Neural cell (in vitro differentiated cells): Measurements from ENCODE around the gene PDLIM3. TPM values are rescaled to one million over a fixed set of nuclear protein-coding genes. Genes with fewer than 3 reads are reported as not detected.

Source experiments
- H2AFZ ChIP-seq: fragments of 200-600, 300-800 bp; sonication (generic), shearing (Covaris generic); 2 replicates; pipeline ENCODE4 v1.6.0; 2014; ENCODE audit warnings: low read depth, mild to moderate bottlenecking, antibody characterized with exemption, low read length, moderate library complexity
- H3F3A ChIP-seq: fragments of 200-600 bp; shearing (Covaris generic); 2 replicates; pipeline ENCODE4 v1.6.1; 2016; ENCODE audit warnings: mild to moderate bottlenecking, moderate library complexity, mixed read lengths, antibody characterized with exemption, low read length; ENCODE audit not compliant: insufficient read depth, poor library complexity, severe bottlenecking
- H3K27ac ChIP-seq: fragments of 200-600, 300-800 bp; sonication (generic), shearing (Covaris generic); 2 replicates; pipeline ENCODE4 v1.5.1; 2014; ENCODE audit warnings: mild to moderate bottlenecking, low read length, moderate library complexity
- H3K27me3 ChIP-seq: fragments of 300-800, 200-600 bp; sonication (generic), shearing (Covaris generic); 2 replicates; pipeline ENCODE4 v1.6.0; 2014; ENCODE audit warnings: mild to moderate bottlenecking, low read depth, low read length, moderate library complexity; ENCODE audit not compliant: insufficient read depth
- H3K36me3 ChIP-seq: fragments of 300-800, 200-600 bp; sonication (generic), shearing (Covaris generic); 2 replicates; pipeline ENCODE4 v1.5.1; 2014; ENCODE audit warnings: mild to moderate bottlenecking, antibody characterized with exemption, low read length, moderate library complexity; ENCODE audit not compliant: insufficient read depth
- H3K4me2 ChIP-seq: fragments of 300-800, 200-600 bp; sonication (generic), shearing (Covaris generic); 2 replicates; pipeline ENCODE4 v1.6.0; 2014; ENCODE audit warnings: mild to moderate bottlenecking, low read length
- H3K4me3 ChIP-seq: fragments of 300-800, 200-600 bp; sonication (generic), shearing (Covaris generic); 2 replicates; pipeline ENCODE4 v1.5.1; 2014; ENCODE audit warnings: mild to moderate bottlenecking, low read length, moderate library complexity
- H3K79me2 ChIP-seq: fragments of 200-600 bp; shearing (Covaris generic); replicated peaks from 2 replicates; pipeline ENCODE4 v1.6.0; 2014; ENCODE audit warnings: mild to moderate bottlenecking, low read length, moderate library complexity; ENCODE audit not compliant: insufficient read depth
- H3K9ac ChIP-seq: fragments of 300-800, 200-600 bp; sonication (generic), shearing (Covaris generic); 2 replicates; pipeline ENCODE4 v1.6.1; 2016; ENCODE audit warnings: mild to moderate bottlenecking, low read length, mixed read lengths
- H3K9me2 ChIP-seq: fragments of 200-600 bp; shearing (Covaris generic); 2 replicates; pipeline ENCODE4 v1.6.1; 2016; ENCODE audit warnings: mild to moderate bottlenecking, low read length, mixed read lengths; ENCODE audit not compliant: insufficient read depth
- H3K9me3 ChIP-seq: fragments of 200-600, 300-800 bp; sonication (generic), shearing (Covaris generic); 2 replicates; pipeline ENCODE4 v1.6.1; 2016; ENCODE audit warnings: mild to moderate bottlenecking, mixed run types, low read length, moderate library complexity, mixed read lengths
- H4K20me1 ChIP-seq: fragments of 200-600 bp; shearing (Covaris generic); 2 replicates; pipeline ENCODE4 v1.6.1; 2016; ENCODE audit warnings: mild to moderate bottlenecking, mixed run types; ENCODE audit not compliant: insufficient read depth
- EP300 ChIP-seq: fragments of 450-650 bp; conservative IDR thresholded peaks from 2 replicates; pipeline ENCODE4 v1.6.1; 2014; ENCODE audit warnings: antibody characterized with exemption, mild to moderate bottlenecking, moderate library complexity; ENCODE audit not compliant: poor library complexity, severe bottlenecking
- MXI1 ChIP-seq: fragments of 450-650 bp; conservative IDR thresholded peaks from 2 replicates; pipeline ENCODE4 v1.6.1; 2014; ENCODE audit warnings: antibody characterized with exemption, mild to moderate bottlenecking; ENCODE audit not compliant: poor library complexity, severe bottlenecking
- POLR2AphosphoS5 ChIP-seq: IDR thresholded peaks from 2 replicates; pipeline ENCODE4 v1.6.1; 2012
- RAD21 ChIP-seq: fragments of 450-650 bp; conservative IDR thresholded peaks from 2 replicates; pipeline ENCODE4 v1.6.1; 2014; ENCODE audit warnings: antibody characterized with exemption, mild to moderate bottlenecking, moderate library complexity
- SMC3 ChIP-seq: fragments of 450-650 bp; conservative IDR thresholded peaks from 2 replicates; pipeline ENCODE4 v1.6.1; 2014; ENCODE audit warnings: antibody characterized with exemption, mild to moderate bottlenecking, moderate library complexity; ENCODE audit not compliant: poor library complexity
- TAF1 ChIP-seq: IDR thresholded peaks from 2 replicates; pipeline ENCODE4 v1.6.1; 2012; ENCODE audit warnings: low read depth
- polyA plus RNA-seq: library from polyadenylated mRNA; depleted of rRNA; stranded (reverse); fragments of >200 nt; gene quantifications from 2 replicates; pipeline ENCODE4 v1.2.3, GENCODE V29; 2014
- TF ChIP-seq, protein P1 (sequence below): IDR thresholded peaks from 2 replicates; pipeline ENCODE4 v1.6.1; 2012; ENCODE audit warnings: borderline replicate concordance
- TF ChIP-seq, protein P2 (sequence below): fragments of 450-650 bp; IDR thresholded peaks from 2 replicates; pipeline ENCODE4 v1.5.1; 2014; ENCODE audit warnings: antibody characterized with exemption, mild to moderate bottlenecking, moderate library complexity; ENCODE audit not compliant: poor library complexity, severe bottlenecking

Gene PDLIM3
- polyA plus RNA-seq, 1 donor from 2014 or later = 1.8 TPM

DNA sequence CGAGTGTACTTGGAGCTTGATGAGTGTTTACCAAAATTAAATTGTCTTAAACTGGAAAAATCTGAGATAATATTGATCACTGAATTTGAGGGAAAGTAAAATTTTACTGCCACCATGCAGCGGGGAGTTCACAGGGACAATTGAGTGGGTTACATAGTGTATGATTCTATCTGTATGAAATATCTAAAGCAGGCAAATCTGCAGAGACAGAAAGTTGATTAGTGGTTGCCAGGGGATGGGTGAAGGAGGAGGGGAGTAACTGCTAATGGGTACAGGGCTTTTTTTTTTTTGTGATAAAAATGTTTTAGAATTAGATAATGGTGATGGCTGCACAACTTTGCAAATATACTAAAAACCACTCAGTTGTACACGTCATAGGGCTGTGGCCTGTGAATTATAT lies 35.4 kb upstream of the PDLIM3 start:
- Histone ChIP-seq H2AFZ (no peak overlapping the region), H3F3A (no peaks in the 10 kb centered on the region), H3K27me3 (no peaks in the 10 kb centered on the region), H4K20me1 (no peaks in the 10 kb centered on the region), H3K27ac (no peak overlapping the region), H3K4me2 (no peak overlapping the region), H3K9me3 (no peaks in the 10 kb centered on the region), H3K79me2 (no peaks in the 10 kb centered on the region), H3K9me2 (no peaks in the 10 kb centered on the region), H3K9ac (no peak overlapping the region), H3K36me3 (no peaks in the 10 kb centered on the region), H3K4me3 (no peak overlapping the region)
- no peak for TF ChIP-seq EP300
- TF ChIP-seq RAD21 = no peak
- TF ChIP-seq POLR2AphosphoS5 = no peak
- no peak for TF ChIP-seq SMC3
- TF ChIP-seq, protein P1, sequence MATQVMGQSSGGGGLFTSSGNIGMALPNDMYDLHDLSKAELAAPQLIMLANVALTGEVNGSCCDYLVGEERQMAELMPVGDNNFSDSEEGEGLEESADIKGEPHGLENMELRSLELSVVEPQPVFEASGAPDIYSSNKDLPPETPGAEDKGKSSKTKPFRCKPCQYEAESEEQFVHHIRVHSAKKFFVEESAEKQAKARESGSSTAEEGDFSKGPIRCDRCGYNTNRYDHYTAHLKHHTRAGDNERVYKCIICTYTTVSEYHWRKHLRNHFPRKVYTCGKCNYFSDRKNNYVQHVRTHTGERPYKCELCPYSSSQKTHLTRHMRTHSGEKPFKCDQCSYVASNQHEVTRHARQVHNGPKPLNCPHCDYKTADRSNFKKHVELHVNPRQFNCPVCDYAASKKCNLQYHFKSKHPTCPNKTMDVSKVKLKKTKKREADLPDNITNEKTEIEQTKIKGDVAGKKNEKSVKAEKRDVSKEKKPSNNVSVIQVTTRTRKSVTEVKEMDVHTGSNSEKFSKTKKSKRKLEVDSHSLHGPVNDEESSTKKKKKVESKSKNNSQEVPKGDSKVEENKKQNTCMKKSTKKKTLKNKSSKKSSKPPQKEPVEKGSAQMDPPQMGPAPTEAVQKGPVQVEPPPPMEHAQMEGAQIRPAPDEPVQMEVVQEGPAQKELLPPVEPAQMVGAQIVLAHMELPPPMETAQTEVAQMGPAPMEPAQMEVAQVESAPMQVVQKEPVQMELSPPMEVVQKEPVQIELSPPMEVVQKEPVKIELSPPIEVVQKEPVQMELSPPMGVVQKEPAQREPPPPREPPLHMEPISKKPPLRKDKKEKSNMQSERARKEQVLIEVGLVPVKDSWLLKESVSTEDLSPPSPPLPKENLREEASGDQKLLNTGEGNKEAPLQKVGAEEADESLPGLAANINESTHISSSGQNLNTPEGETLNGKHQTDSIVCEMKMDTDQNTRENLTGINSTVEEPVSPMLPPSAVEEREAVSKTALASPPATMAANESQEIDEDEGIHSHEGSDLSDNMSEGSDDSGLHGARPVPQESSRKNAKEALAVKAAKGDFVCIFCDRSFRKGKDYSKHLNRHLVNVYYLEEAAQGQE = no peak
- no peak for TF ChIP-seq MXI1
- no peak for TF ChIP-seq TAF1
- TF ChIP-seq, protein P2, sequence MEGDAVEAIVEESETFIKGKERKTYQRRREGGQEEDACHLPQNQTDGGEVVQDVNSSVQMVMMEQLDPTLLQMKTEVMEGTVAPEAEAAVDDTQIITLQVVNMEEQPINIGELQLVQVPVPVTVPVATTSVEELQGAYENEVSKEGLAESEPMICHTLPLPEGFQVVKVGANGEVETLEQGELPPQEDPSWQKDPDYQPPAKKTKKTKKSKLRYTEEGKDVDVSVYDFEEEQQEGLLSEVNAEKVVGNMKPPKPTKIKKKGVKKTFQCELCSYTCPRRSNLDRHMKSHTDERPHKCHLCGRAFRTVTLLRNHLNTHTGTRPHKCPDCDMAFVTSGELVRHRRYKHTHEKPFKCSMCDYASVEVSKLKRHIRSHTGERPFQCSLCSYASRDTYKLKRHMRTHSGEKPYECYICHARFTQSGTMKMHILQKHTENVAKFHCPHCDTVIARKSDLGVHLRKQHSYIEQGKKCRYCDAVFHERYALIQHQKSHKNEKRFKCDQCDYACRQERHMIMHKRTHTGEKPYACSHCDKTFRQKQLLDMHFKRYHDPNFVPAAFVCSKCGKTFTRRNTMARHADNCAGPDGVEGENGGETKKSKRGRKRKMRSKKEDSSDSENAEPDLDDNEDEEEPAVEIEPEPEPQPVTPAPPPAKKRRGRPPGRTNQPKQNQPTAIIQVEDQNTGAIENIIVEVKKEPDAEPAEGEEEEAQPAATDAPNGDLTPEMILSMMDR = no peak

DNA sequence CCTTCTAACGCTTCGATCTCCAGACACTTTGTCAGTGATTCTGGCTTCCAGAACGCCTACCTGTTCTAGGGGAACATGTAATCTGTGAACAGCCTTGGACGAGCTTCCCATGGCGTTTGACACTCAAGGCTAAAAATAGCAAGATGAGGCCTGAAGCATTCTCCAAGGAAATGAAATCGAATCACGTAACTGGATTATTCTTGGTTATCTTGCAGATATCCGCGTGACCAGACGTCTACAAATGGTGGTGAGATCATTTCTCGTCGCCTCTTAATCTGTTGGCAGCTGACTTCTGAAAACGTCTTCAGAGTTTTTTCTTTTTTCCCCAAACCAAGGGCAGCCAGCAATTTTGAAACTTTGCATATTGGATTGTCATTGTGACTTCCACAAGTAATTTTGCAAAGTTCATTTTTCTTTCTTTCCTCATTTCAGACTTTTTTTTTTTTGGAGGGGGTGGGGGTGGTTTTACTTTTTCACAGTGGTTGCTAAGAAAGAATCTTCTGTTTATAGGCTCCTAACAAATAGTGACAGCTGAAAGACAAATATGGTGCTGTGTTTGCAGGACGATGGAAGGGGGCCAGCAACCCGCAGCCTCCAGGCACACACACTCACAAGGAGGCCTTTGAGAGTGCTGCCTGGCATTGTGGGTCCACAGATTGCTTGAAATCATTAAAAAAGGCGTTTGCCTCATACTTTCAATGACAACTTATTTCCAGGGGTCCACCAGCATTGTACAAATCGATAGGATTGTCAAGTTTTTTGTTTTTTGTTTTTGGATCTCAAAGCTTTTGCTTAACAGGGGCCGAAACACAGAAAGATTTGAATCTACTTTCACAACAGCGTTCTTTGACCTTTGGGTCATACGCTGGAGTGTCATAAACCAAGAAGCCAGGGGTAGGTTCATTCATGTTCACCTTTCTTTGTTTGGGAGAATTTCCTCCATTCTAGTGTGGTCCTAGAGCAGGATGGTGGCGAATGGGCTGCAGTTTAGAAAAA lies 32.4 kb upstream of the PDLIM3 start:
- no peak overlapping the region for H3K4me3 ChIP-seq
- no peaks in the 10 kb centered on the region for H3F3A ChIP-seq
- H3K79me2 ChIP-seq = no peaks in the 10 kb centered on the region
- no peaks in the 10 kb centered on the region for H4K20me1 ChIP-seq
- peaks cover 2% of the 10 kb centered on the region for H3K9me3 ChIP-seq
- H2AFZ ChIP-seq = no peak overlapping the region
- TF ChIP-seq SMC3 = no peak
- TF ChIP-seq RAD21 = no peak
- H3K27ac ChIP-seq = no peak overlapping the region
- H3K36me3 ChIP-seq = no peaks in the 10 kb centered on the region
- H3K4me2 ChIP-seq = no peak overlapping the region
- H3K27me3 ChIP-seq = no peaks in the 10 kb centered on the region
- H3K9ac ChIP-seq = no peak overlapping the region
- no peaks in the 10 kb centered on the region for H3K9me2 ChIP-seq
